ENCODE results near the gene EEA1. TPM values are rescaled to one million over a fixed set of nuclear protein-coding genes. Genes with fewer than 3 reads are reported as not detected.

The EEA1 gene
- total RNA-seq, 1 donor from 2014 or later, result 10.9 TPM

GRCh38 chr12:92821142-92821541 lies 108.0 kb downstream of the EEA1 start:
- Histone ChIP-seq H3K27me3 (no peaks in the 10 kb centered on the region), H3K4me1 (no peaks in the 10 kb centered on the region), H3K27ac (no peak overlapping the region), H3K4me3 (no peak overlapping the region), H3K36me3 (peaks cover 11 to 32% of the 10 kb centered on the region in 2 donors), H3K9me3 (no peaks in the 10 kb centered on the region)
- no peak for DNase-seq (ENCODE audit: low spot score in 2 of 2)
- no peak for TF ChIP-seq CTCF (IDR thresholded peaks at IDR 0.05)
- intact Hi-C loops (cut with DNase I), result no loop called here

GRCh38 chr12:92814584-92814983 lies 114.5 kb downstream of the EEA1 start:
- intact Hi-C loops (cut with DNase I), result no loop called here
- no peaks in the 10 kb centered on the region for H3K9me3 ChIP-seq
- H3K36me3 ChIP-seq, result peaks cover 22 to 34% of the 10 kb centered on the region in 2 donors
- H3K27ac ChIP-seq, result no peak overlapping the region
- H3K4me1 ChIP-seq, result no peaks in the 10 kb centered on the region
- DNase-seq (ENCODE audit: low spot score in 2 of 2), result no peak
- no peaks in the 10 kb centered on the region for H3K27me3 ChIP-seq
- no peak for TF ChIP-seq CTCF (IDR thresholded peaks at IDR 0.05)
- H3K4me3 ChIP-seq, result no peak overlapping the region

- Histone ChIP-seq H3K27ac (no peak overlapping the region), H3K36me3 (peaks cover 19 to 42% of the 10 kb centered on the region in 2 donors), H3K9me3 (peaks cover 0 to 10% of the 10 kb centered on the region in 2 donors), H3K4me3 (no peak overlapping the region), H3K27me3 (no peaks in the 10 kb centered on the region), H3K4me1 (no peaks in the 10 kb centered on the region)
- intact Hi-C loops (cut with DNase I), result no loop called here
- no peak for TF ChIP-seq CTCF (IDR thresholded peaks at IDR 0.05)
- no peak for DNase-seq (ENCODE audit: low spot score in 2 of 2)
Measured at GRCh38 chr12:92810370-92810769, 118.7 kb downstream of the EEA1 start.

GRCh38 chr12:92803903-92804302 lies 125.2 kb downstream of the EEA1 start:
- Histone ChIP-seq H3K27me3 (no peaks in the 10 kb centered on the region), H3K4me1 (no peaks in the 10 kb centered on the region), H3K36me3 (peaks cover 18 to 61% of the 10 kb centered on the region in 2 donors), H3K27ac (no peak overlapping the region), H3K4me3 (no peak overlapping the region), H3K9me3 (peaks cover 0 to 10% of the 10 kb centered on the region in 2 donors)
- intact Hi-C loops (cut with DNase I), result no loop called here
- DNase-seq (ENCODE audit: low spot score in 2 of 2), result no peak
- TF ChIP-seq CTCF (IDR thresholded peaks at IDR 0.05), result no peak

GRCh38 chr12:92802906-92803305 lies 126.2 kb downstream of the EEA1 start:
- DNase-seq (ENCODE audit: low spot score in 2 of 2), result no peak
- no peak for TF ChIP-seq CTCF (IDR thresholded peaks at IDR 0.05)
- H3K4me1 ChIP-seq, result no peaks in the 10 kb centered on the region
- intact Hi-C loops (cut with DNase I), result no loop called here
- H3K4me3 ChIP-seq, result no peak overlapping the region
- H3K27me3 ChIP-seq, result no peaks in the 10 kb centered on the region
- no peak overlapping the region for H3K27ac ChIP-seq
- peaks cover 20 to 53% of the 10 kb centered on the region in 2 donors for H3K36me3 ChIP-seq
- peaks cover 0 to 10% of the 10 kb centered on the region in 2 donors for H3K9me3 ChIP-seq

- intact Hi-C loops (cut with DNase I), result no loop called here
- H3K4me1 ChIP-seq, result no peaks in the 10 kb centered on the region
- H3K36me3 ChIP-seq, result peaks cover 21 to 38% of the 10 kb centered on the region in 2 donors
- H3K9me3 ChIP-seq, result no peaks in the 10 kb centered on the region
- H3K4me3 ChIP-seq, result no peak overlapping the region
- no peak overlapping the region for H3K27ac ChIP-seq
- DNase-seq (ENCODE audit: low spot score in 2 of 2), result no peak
- no peaks in the 10 kb centered on the region for H3K27me3 ChIP-seq
- TF ChIP-seq CTCF (IDR thresholded peaks at IDR 0.05), result no peak
Measured at GRCh38 chr12:92796650-92797049, 132.4 kb downstream of the EEA1 start.
